NCI-H1092 treated with DMSO at 0.1 percent for 48 hours (cell line): ENCODE data around the gene IGF2BP2.

Source experiments
- DNase-seq: peaks from one replicate; lab custom pipeline; 2025; lab: John Stamatoyannopoulos, UW

The IGF2BP2 gene

GRCh38 chr3:185733980-185734724, 90.7 kb downstream of the IGF2BP2 start:
- DNase-seq: peak; percentile 63

GRCh38 chr3:185732782-185733181, 92.1 kb downstream of the IGF2BP2 start:
- DNase-seq: no peak

GRCh38 chr3:185730550-185730949, 94.3 kb downstream of the IGF2BP2 start:
- DNase-seq: no peak

GRCh38 chr3:185729337-185730055, 95.3 kb downstream of the IGF2BP2 start:
- no peak for DNase-seq

- no peak for DNase-seq
Measured at GRCh38 chr3:185728630-185729336, 96.1 kb downstream of the IGF2BP2 start.

GRCh38 chr3:185727873-185728272, 97.0 kb downstream of the IGF2BP2 start:
- no peak for DNase-seq

- DNase-seq: no peak
Measured at GRCh38 chr3:185726254-185726967, 98.4 kb downstream of the IGF2BP2 start.

GRCh38 chr3:185724761-185725160, 100.1 kb downstream of the IGF2BP2 start:
- no peak for DNase-seq

- no peak for DNase-seq
Measured at GRCh38 chr3:185724251-185724650, 100.6 kb downstream of the IGF2BP2 start.

GRCh38 chr3:185722881-185723280, 102.0 kb downstream of the IGF2BP2 start:
- DNase-seq: no peak

GRCh38 chr3:185721970-185722369, 102.9 kb downstream of the IGF2BP2 start:
- DNase-seq: no peak

GRCh38 chr3:185720326-185720725, 104.5 kb downstream of the IGF2BP2 start:
- no peak for DNase-seq

GRCh38 chr3:185718736-185719593, 105.9 kb downstream of the IGF2BP2 start:
- DNase-seq: no peak

GRCh38 chr3:185717627-185718402, 107.0 kb downstream of the IGF2BP2 start:
- DNase-seq: no peak

- no peak for DNase-seq
Measured at GRCh38 chr3:185717121-185717520, 107.7 kb downstream of the IGF2BP2 start.

GRCh38 chr3:185716436-185717108, 108.3 kb downstream of the IGF2BP2 start:
- no peak for DNase-seq

- no peak for DNase-seq
Measured at GRCh38 chr3:185715091-185715490, 109.8 kb downstream of the IGF2BP2 start.

GRCh38 chr3:185714085-185714484, 110.8 kb downstream of the IGF2BP2 start:
- DNase-seq: no peak

GRCh38 chr3:185713015-185713414, 111.8 kb downstream of the IGF2BP2 start:
- DNase-seq: no peak

- DNase-seq: no peak
Measured at GRCh38 chr3:185712337-185712736, 112.5 kb downstream of the IGF2BP2 start.
